Thyroid gland (tissue), 4 donors: Measurements from ENCODE around the gene OR51T1. TPM values are rescaled to one million over a fixed set of nuclear protein-coding genes. Genes with fewer than 3 reads are reported as not detected.

ENCODE experiments used
- DNase-seq, 2 donors: peaks; one replicate each; pipeline ENCODE4 v3.0.0-alpha.2; 2019
- H3K27ac ChIP-seq, 3 donors: fragments of 200-600 bp; sonication (generic); 1 replicate in 2 of 3; 2 replicates in 1 of 3; pipeline ENCODE4 v1.5.1; 2016 to 2019; ENCODE audit warnings: mild to moderate bottlenecking in 1 of 3, moderate library complexity in 1 of 3
- H3K27me3 ChIP-seq: fragments of 200-600 bp; sonication (generic); one replicate; pipeline ENCODE4 v1.5.1; 2019
- H3K36me3 ChIP-seq, 2 donors: fragments of 200-600 bp; sonication (generic); one replicate each; pipeline ENCODE4 v1.5.1; 2016 to 2019
- H3K4me1 ChIP-seq, 2 donors: fragments of 200-600 bp; sonication (generic); one replicate each; pipeline ENCODE4 v1.5.1; 2017 to 2019
- H3K4me3 ChIP-seq, 3 donors: fragments of 200-600 bp; sonication (generic); replicated peaks in 1 of 3; 1 replicate in 2 of 3; 2 replicates in 1 of 3; pipeline ENCODE4 v1.5.1; 2016; ENCODE audit warnings: mild to moderate bottlenecking in 1 of 3
- H3K9me3 ChIP-seq: fragments of 200-600 bp; sonication (generic); one replicate; pipeline ENCODE4 v1.5.1; 2017
- CTCF ChIP-seq, 6 experiments: fragments of 200-600 bp in 3 of 6; fragments of 450-650 bp in 3 of 6; sonication (generic) in 3 of 6; IDR thresholded peaks; one replicate each; pipeline ENCODE4 v1.5.1; 2016 to 2019; ENCODE audit warnings: antibody characterized with exemption in 6 of 6, mild to moderate bottlenecking in 2 of 6, inconsistent platforms in 1 of 6, moderate library complexity in 1 of 6
- POLR2A ChIP-seq, 2 donors: fragments of 450-650 bp; IDR thresholded peaks; one replicate each; pipeline ENCODE4 v1.6.1; 2017; ENCODE audit warnings: antibody characterized with exemption in 2 of 2, mild to moderate bottlenecking in 2 of 2, moderate library complexity in 1 of 2
- WGBS, 2 donors: methylation state at CpG; one replicate each; pipeline ENCODE4 v1.1.5; 2017; 5-methylcytosine and 5-hydroxymethylcytosine counted together
- intact Hi-C: fragments of 100-400 bp; cut with DNase I; formaldehyde crosslinking; loops from one replicate; pipeline ENCODE4 v1.15.1; 2023
- total RNA-seq, 4 donors: library from RNA; depleted of rRNA; stranded (reverse); fragments of >200 nt; gene quantifications; one replicate each; pipeline ENCODE4 v1.2.3, GENCODE V29; 2016

Gene OR51T1
- total RNA-seq, 4 donors from 2014 or later, result not detected

GRCh38 chr11:4924239-4924638 lies 42.5 kb downstream of the OR51T1 start, which contains the start of gene OR51G1:
Gene OR51G1 (minus strand): TSS chr11:4924339. CDS start chr11:4924339, 0 bp downstream.
- Histone ChIP-seq H3K36me3 (no peaks in the 10 kb centered on the region), H3K4me3 (no peak within 1 kb of the TSS), H3K27ac (no peak within 1 kb of the TSS), H3K27me3 (no peaks in the 10 kb centered on the region), H3K9me3 (no peaks in the 10 kb centered on the region), H3K4me1 (no peaks in the 10 kb centered on the region)
- intact Hi-C loops, result no loop called here
- no peak for DNase-seq
- TF ChIP-seq POLR2A (IDR thresholded peaks at IDR 0.05) (no peak), CTCF (IDR thresholded peaks at IDR 0.05) (no peak)
- WGBS, 2 donors, result 88 to 94% methylated on average over 1 of the region's 1 CpG

GRCh38 chr11:4926608-4927007 lies 44.9 kb downstream of the OR51T1 start:
- DNase-seq, result no peak
- Histone ChIP-seq H3K36me3 (no peaks in the 10 kb centered on the region), H3K9me3 (no peaks in the 10 kb centered on the region), H3K4me1 (no peaks in the 10 kb centered on the region), H3K27me3 (no peaks in the 10 kb centered on the region), H3K27ac (no peak overlapping the region), H3K4me3 (no peak overlapping the region)
- no peak for TF ChIP-seq POLR2A (IDR thresholded peaks at IDR 0.05)
- no peak for TF ChIP-seq CTCF (IDR thresholded peaks at IDR 0.05)
- intact Hi-C loops, result no loop called here

Other genes starting within 250 kb of the OR51T1 start
- gene OR51D1, start 244.4 kb upstream of the OR51T1 start, total RNA-seq, result not detected
- gene OR51E1, start 237.9 kb upstream of the OR51T1 start, total RNA-seq, result under 1 TPM in 3 of 4 donors, not detected in 1; 0.21 to 0.54 (median 0.22) TPM
- gene OR51E2, start 184.0 kb upstream of the OR51T1 start, total RNA-seq, result not detected
- gene MMP26, start 177.1 kb upstream of the OR51T1 start, total RNA-seq, result not detected
- gene OR51F1, start 112.0 kb upstream of the OR51T1 start, total RNA-seq, result not detected
- gene OR52R1, start 77.5 kb upstream of the OR51T1 start, total RNA-seq, result not detected
- gene OR51F2, start 60.6 kb upstream of the OR51T1 start, total RNA-seq, result not detected
- gene OR51S1, start 32.7 kb upstream of the OR51T1 start, total RNA-seq, result under 1 TPM in 1 of 4 donors, not detected in 3; 0.27 TPM
- gene OR51A7, start 21.9 kb downstream of the OR51T1 start, total RNA-seq, result not detected
- not detected for gene OR51G2, start 37.5 kb downstream of the OR51T1 start, total RNA-seq
- gene OR51G1, start 42.4 kb downstream of the OR51T1 start, total RNA-seq, result not detected
- not detected for gene OR51A4, start 65.7 kb downstream of the OR51T1 start, total RNA-seq
- not detected for gene OR51A2, start 73.8 kb downstream of the OR51T1 start, total RNA-seq
- gene OR51L1, start 113.0 kb downstream of the OR51T1 start, total RNA-seq, result not detected
- gene OR52J3, start 164.6 kb downstream of the OR51T1 start, total RNA-seq, result not detected
- gene OR52E2, start 177.7 kb downstream of the OR51T1 start, total RNA-seq, result not detected
- gene OR52E1, start 187.7 kb downstream of the OR51T1 start, total RNA-seq, result not detected